Osteoblast (primary cell): ENCODE data around the gene ERFL. TPM values are rescaled to one million over a fixed set of nuclear protein-coding genes. Genes with fewer than 3 reads are reported as not detected.

Source experiments
- DNase-seq: peaks from one replicate; pipeline ENCODE4 v3.0.0; 2011; ENCODE audit warnings: low spot score, mixed read lengths; ENCODE audit not compliant: insufficient read length; ENCODE audit errors: missing footprints
- H2AFZ ChIP-seq: 2 replicates; pipeline ENCODE4 v1.6.0; 2011; ENCODE audit warnings: mild to moderate bottlenecking, low read length
- H3K27ac ChIP-seq: 2 replicates; pipeline ENCODE4 v1.5.1; 2011; ENCODE audit warnings: mild to moderate bottlenecking, low read depth, low read length, moderate library complexity
- H3K27me3 ChIP-seq: 2 replicates; pipeline ENCODE4 v1.6.0; 2012; ENCODE audit warnings: mild to moderate bottlenecking, control low read depth, inconsistent platforms, low read length, moderate library complexity; ENCODE audit not compliant: insufficient read depth
- H3K36me3 ChIP-seq: 2 replicates; pipeline ENCODE4 v1.5.1; 2011; ENCODE audit warnings: mild to moderate bottlenecking, low read length, control low read depth, moderate library complexity; ENCODE audit not compliant: insufficient read depth
- H3K4me1 ChIP-seq: 2 replicates; pipeline ENCODE4 v1.5.1; 2011; ENCODE audit warnings: mild to moderate bottlenecking, low read length, control low read depth, moderate library complexity; ENCODE audit not compliant: insufficient read depth
- H3K4me2 ChIP-seq: 2 replicates; pipeline ENCODE4 v1.6.0; 2011; ENCODE audit warnings: mild to moderate bottlenecking, low read length; ENCODE audit not compliant: insufficient read depth
- H3K4me3 ChIP-seq: fragments of 200-600 bp; sonication (generic); 3 replicates; pipeline ENCODE4 v1.5.1; 2012; ENCODE audit warnings: mild to moderate bottlenecking, low read length, inconsistent platforms; ENCODE audit not compliant: insufficient read depth
- H3K79me2 ChIP-seq: 2 replicates; pipeline ENCODE4 v1.6.0; 2012; ENCODE audit warnings: mild to moderate bottlenecking, low read length, control low read depth, inconsistent platforms; ENCODE audit not compliant: insufficient read depth
- H3K9me3 ChIP-seq: 2 replicates; pipeline ENCODE4 v1.5.1; 2011; ENCODE audit warnings: low read depth, low read length, control low read depth
- H4K20me1 ChIP-seq: 2 replicates; pipeline ENCODE4 v1.6.0; 2012; ENCODE audit warnings: mild to moderate bottlenecking, low read length, control low read depth; ENCODE audit not compliant: insufficient read depth
- total RNA-seq: library from RNA; depleted of rRNA; stranded (reverse); fragments of >200 nt; gene quantifications from 2 replicates; pipeline ENCODE4 v1.2.3, GENCODE V29; 2012
- TF ChIP-seq, protein P1 (sequence below): IDR thresholded peaks from 2 replicates; pipeline ENCODE4 v1.5.1; 2011; ENCODE audit warnings: mild to moderate bottlenecking, low read depth, low read length, moderate library complexity; ENCODE audit errors: extremely low read depth

ERFL gene
- total RNA-seq, 1 donor: under 0.01 TPM

DNA sequence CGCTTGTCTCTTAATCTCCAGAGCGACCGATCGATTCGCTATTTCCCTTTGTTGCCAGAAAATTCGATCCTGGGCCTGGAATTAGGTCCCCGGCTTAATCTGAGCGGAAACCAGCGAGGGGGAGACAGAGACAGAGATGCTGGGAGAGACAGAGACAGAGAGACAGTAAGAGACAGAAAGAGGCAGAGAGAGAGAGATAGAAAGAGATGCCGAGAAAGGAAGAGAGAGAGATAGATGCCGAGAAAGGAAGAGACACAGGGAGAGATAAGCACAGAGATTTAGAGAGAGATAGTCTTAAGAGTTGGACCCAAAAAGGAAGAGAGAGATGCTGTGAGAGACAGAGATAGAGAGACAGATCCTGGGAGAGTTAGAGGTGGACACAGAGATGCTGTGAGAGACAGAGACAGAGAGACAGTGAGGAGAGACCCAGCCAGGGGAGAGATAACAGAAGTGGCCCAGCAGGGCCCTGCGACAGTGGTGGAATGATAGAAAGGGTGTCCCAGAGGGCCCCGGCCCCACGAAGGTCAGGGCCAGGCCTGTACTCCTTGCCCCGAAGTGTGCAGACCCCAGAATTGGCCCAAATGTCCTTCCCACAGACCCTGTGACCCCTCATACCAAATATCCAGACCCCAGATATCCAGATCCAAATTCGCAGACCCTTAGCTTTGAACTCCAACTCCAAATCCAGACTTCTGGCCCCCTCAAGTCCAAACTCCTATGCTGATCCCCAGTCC, 1.3 kb downstream of the ERFL start:
- Histone ChIP-seq H3K4me2 (no peak overlapping the region), H3K27ac (no peak overlapping the region), H3K27me3 (peaks cover 49% of the 10 kb centered on the region), H4K20me1 (no peaks in the 10 kb centered on the region), H3K36me3 (no peaks in the 10 kb centered on the region), H3K9me3 (no peaks in the 10 kb centered on the region), H2AFZ (no peak overlapping the region), H3K4me3 (no peak overlapping the region), H3K4me1 (peaks cover 3% of the 10 kb centered on the region), H3K79me2 (no peaks in the 10 kb centered on the region)
- TF ChIP-seq, protein P1, sequence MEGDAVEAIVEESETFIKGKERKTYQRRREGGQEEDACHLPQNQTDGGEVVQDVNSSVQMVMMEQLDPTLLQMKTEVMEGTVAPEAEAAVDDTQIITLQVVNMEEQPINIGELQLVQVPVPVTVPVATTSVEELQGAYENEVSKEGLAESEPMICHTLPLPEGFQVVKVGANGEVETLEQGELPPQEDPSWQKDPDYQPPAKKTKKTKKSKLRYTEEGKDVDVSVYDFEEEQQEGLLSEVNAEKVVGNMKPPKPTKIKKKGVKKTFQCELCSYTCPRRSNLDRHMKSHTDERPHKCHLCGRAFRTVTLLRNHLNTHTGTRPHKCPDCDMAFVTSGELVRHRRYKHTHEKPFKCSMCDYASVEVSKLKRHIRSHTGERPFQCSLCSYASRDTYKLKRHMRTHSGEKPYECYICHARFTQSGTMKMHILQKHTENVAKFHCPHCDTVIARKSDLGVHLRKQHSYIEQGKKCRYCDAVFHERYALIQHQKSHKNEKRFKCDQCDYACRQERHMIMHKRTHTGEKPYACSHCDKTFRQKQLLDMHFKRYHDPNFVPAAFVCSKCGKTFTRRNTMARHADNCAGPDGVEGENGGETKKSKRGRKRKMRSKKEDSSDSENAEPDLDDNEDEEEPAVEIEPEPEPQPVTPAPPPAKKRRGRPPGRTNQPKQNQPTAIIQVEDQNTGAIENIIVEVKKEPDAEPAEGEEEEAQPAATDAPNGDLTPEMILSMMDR: no peak
- no peak for DNase-seq

- H3K4me1 ChIP-seq: peaks cover 3% of the 10 kb centered on the region
- H3K4me3 ChIP-seq: no peak overlapping the region
- no peak overlapping the region for H3K27ac ChIP-seq
- no peaks in the 10 kb centered on the region for H3K9me3 ChIP-seq
- H3K27me3 ChIP-seq: peaks cover 48% of the 10 kb centered on the region
- no peak for DNase-seq
- H4K20me1 ChIP-seq: no peaks in the 10 kb centered on the region
- H2AFZ ChIP-seq: no peak overlapping the region
- H3K36me3 ChIP-seq: no peaks in the 10 kb centered on the region
- no peaks in the 10 kb centered on the region for H3K79me2 ChIP-seq
- H3K4me2 ChIP-seq: no peak overlapping the region
- TF ChIP-seq, protein P1: no peak
These were observed 2.1 kb downstream of the ERFL start for GRCh38 chr19:41926028-41926762.

GRCh38 chr19:41925208-41926003, 2.8 kb downstream of the ERFL start:
- Histone ChIP-seq H3K4me2 (no peak overlapping the region), H3K27ac (no peak overlapping the region), H2AFZ (no peak overlapping the region), H3K4me3 (no peak overlapping the region), H3K36me3 (no peaks in the 10 kb centered on the region), H3K27me3 (peaks cover 43% of the 10 kb centered on the region), H3K79me2 (no peaks in the 10 kb centered on the region), H3K9me3 (no peaks in the 10 kb centered on the region), H3K4me1 (peaks cover 3% of the 10 kb centered on the region), H4K20me1 (no peaks in the 10 kb centered on the region)
- DNase-seq: no peak
- TF ChIP-seq, protein P1: no peak
